Measurements from ENCODE around the gene KIF5A.
A peak's percentile ranks its signal among the peaks of the same experiment; 100 is the strongest.

The KIF5A gene

GRCh38 chr12:57600395-57600794 is 50.6 kb downstream of the KIF5A start:
- TF ChIP-seq CTCF (IDR thresholded peaks at IDR 0.05; ENCODE audit: borderline replicate concordance, insufficient read depth, low read depth, low read length), result no peak
- no peak overlapping the region for H3K4me3 ChIP-seq (ENCODE audit: low read depth, low read length)

DNA sequence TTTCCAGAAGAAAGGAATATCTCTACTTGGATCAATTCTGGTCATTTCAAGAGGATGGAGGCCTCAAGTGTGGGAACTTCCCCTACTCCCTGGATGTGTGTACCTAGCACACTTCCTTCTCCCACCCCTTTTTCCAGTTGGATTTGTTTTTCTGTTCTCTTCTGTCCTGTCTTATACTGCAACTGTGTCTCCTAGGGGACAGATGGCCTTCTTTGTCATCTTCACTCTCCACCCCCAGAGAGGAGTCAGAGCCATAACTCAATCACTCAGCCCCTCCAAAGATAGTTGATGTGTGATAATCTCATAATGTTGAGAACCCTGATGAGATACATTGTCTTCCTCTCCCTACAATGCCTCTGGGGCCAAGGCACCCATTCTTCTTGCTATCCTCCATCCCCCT is 52.7 kb downstream of the KIF5A start:
- TF ChIP-seq CTCF (IDR thresholded peaks at IDR 0.05; ENCODE audit: borderline replicate concordance, insufficient read depth, low read depth, low read length), result no peak
- no peak overlapping the region for H3K4me3 ChIP-seq (ENCODE audit: low read depth, low read length)

DNA sequence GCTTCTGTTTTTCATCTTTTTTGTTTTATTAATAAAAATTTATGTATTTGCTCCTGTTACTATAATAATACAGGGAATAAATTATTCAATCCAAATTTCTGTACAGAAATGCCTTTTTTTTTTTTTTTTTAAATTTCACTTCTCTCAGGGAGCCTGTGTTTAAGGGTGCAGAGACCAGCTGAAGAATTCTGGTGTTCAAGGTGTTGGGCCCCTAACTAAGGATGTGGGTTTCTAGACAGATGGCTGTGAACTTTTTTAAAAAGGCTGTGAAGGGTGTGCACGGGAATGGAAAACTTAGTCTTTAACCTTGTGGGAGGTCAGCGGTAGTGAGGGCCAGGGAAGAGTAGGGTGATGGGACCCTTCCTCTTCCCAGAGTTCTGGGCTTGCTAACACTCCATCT is 53.5 kb downstream of the KIF5A start:
- no peak overlapping the region for H3K4me3 ChIP-seq (ENCODE audit: low read depth, low read length)
- TF ChIP-seq CTCF (IDR thresholded peaks at IDR 0.05; ENCODE audit: borderline replicate concordance, insufficient read depth, low read depth, low read length), result no peak

DNA sequence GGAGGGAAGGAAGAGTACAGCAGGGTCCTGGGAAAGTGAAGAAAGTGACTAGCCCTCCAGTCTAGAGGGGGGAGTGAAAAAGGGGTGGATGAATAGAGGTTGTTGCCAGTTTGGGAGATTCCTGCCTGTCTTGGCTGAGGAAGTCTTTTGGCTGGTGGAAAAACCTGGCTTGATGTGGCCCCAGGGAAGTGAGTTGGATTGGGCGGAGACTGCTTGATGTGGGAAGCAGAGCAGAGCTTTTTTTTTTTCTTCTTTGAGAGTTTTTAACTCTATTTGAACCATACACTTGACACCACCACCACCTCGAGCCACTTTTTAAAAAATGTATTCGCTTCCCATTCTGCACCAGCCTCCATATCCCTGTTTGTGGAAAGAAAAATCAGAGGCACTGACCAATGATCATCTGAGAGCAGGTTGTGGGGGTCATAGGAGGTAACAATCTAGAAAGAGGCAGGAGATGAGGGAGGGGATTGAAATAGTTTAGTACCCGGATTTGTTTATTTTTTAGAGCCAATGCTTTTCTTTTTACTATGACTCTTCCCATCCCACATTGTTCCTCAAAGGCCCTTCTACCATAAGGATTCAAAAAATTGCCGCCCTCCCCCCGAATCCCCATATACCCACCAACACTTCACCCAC is 54.1 kb downstream of the KIF5A start:
- H3K4me3 ChIP-seq (ENCODE audit: low read depth, low read length), result peak overlapping the region; percentile 70

GRCh38 chr12:57604454-57604991 is 54.7 kb downstream of the KIF5A start, which contains the start of gene DTX3:
Gene DTX3, plus strand, starts transcription at chr12:57604824. Its CDS starts 1,694 bp downstream, at chr12:57606518.
- H3K4me3 ChIP-seq (ENCODE audit: low read depth, low read length), result peak within 1 kb of the TSS; percentile 70
- TF ChIP-seq CTCF (IDR thresholded peaks at IDR 0.05; ENCODE audit: borderline replicate concordance, insufficient read depth, low read depth, low read length), result no peak

More for the DNA sequence above, 54.1 kb downstream of the KIF5A start:
- TF ChIP-seq CTCF (IDR thresholded peaks at IDR 0.05; ENCODE audit: borderline replicate concordance, insufficient read depth, low read depth, low read length), result no peak

- TF ChIP-seq CTCF (IDR thresholded peaks at IDR 0.05; ENCODE audit: borderline replicate concordance, insufficient read depth, low read depth, low read length), result no peak
- peak overlapping the region; percentile 70 for H3K4me3 ChIP-seq (ENCODE audit: low read depth, low read length)
Measured at GRCh38 chr12:57604992-57605810, 55.4 kb downstream of the KIF5A start.
